PC-3 (cell line): ENCODE measurements around the gene LDLRAP1. TPM values are rescaled to one million over a fixed set of nuclear protein-coding genes. Genes with fewer than 3 reads are reported as not detected.

Source experiments
- ATAC-seq: fragments of 200-7000 bp; cut with Tn5 transposase; 2 replicates; pipeline ENCODE4 v1.9.1; 2020; ENCODE audit warnings: mild to moderate bottlenecking, moderate library complexity
- BruUV-seq: library from RNA; stranded (reverse); fragments of 400-500 nt; replicated peaks from 2 replicates; lab custom pipeline; 2021; lab: Mats Ljungman, UMichigan
- CTCF ChIA-PET: fragments of 300-600 bp; sonication (Branson Sonifier 250); formaldehyde crosslinking; loops from one replicate; lab custom pipeline; 2022; ENCODE audit warnings: antibody characterized with exemption; lab: Charles Lee
- POLR2A ChIA-PET: fragments of 300-600 bp; sonication (Branson Sonifier 250); formaldehyde crosslinking; loops from one replicate; lab custom pipeline; 2022; ENCODE audit warnings: antibody characterized with exemption; ENCODE audit not compliant: unreplicated experiment; lab: Charles Lee
- DNase-seq: peaks from one replicate; pipeline ENCODE4 v3.0.0-alpha.2; 2015
- H2AFZ ChIP-seq: fragments of 300-600 bp; sonication (generic); 2 replicates; pipeline ENCODE4 v1.6.0; 2016; ENCODE audit warnings: antibody characterized with exemption, low read length
- H3F3A ChIP-seq: fragments of 300-600 bp; sonication (generic); one replicate; pipeline ENCODE4 v1.6.0; 2017; ENCODE audit warnings: antibody characterized with exemption, low read length, control low read depth, mild to moderate bottlenecking; ENCODE audit not compliant: unreplicated experiment
- H3K27ac ChIP-seq: fragments of 300-600 bp; sonication (generic); 2 replicates; pipeline ENCODE4 v1.5.1; 2016; ENCODE audit warnings: mild to moderate bottlenecking, low read length
- H3K27me3 ChIP-seq: fragments of 300-600 bp; sonication (generic); 2 replicates; pipeline ENCODE4 v1.6.1; 2016; ENCODE audit warnings: low read length, mixed read lengths
- H3K36me3 ChIP-seq: fragments of 300-600 bp; sonication (generic); 2 replicates; pipeline ENCODE4 v1.6.1; 2016; ENCODE audit warnings: low read depth, mixed run types, low read length, mixed read lengths
- H3K4me1 ChIP-seq: fragments of 300-600 bp; sonication (generic); 2 replicates; pipeline ENCODE4 v1.5.1; 2016; ENCODE audit warnings: low read length; ENCODE audit not compliant: insufficient read depth
- H3K4me2 ChIP-seq: fragments of 300-600 bp; sonication (generic); 2 replicates; pipeline ENCODE4 v1.6.0; 2016; ENCODE audit warnings: low read length
- H3K4me3 ChIP-seq: fragments of 300-600 bp; sonication (generic); 2 replicates; pipeline ENCODE4 v1.5.1; 2016; ENCODE audit warnings: mild to moderate bottlenecking, low read length, mixed read lengths
- H3K79me2 ChIP-seq: fragments of 300-600 bp; sonication (generic); 2 replicates; pipeline ENCODE4 v1.6.1; 2017; ENCODE audit warnings: low read length, mixed read lengths
- H3K9ac ChIP-seq: fragments of 300-600 bp; sonication (generic); 2 replicates; pipeline ENCODE4 v1.6.0; 2016; ENCODE audit warnings: mild to moderate bottlenecking, low read length
- H3K9me2 ChIP-seq: fragments of 300-600 bp; sonication (generic); replicated peaks from 2 replicates; pipeline ENCODE4 v1.6.1; 2016; ENCODE audit warnings: mixed run types, low read length, mixed read lengths
- H3K9me3 ChIP-seq: fragments of 300-600 bp; sonication (generic); 2 replicates; pipeline ENCODE4 v1.6.1; 2016; ENCODE audit warnings: low read length, mixed read lengths
- H4K20me1 ChIP-seq: fragments of 300-600 bp; sonication (generic); 2 replicates; pipeline ENCODE4 v1.6.1; 2016; ENCODE audit warnings: low read length, mixed read lengths
- EZH2 ChIP-seq: fragments of 300-600 bp; sonication (generic); IDR thresholded peaks from one replicate; pipeline ENCODE4 v1.6.1; 2017; ENCODE audit warnings: antibody characterized with exemption, mild to moderate bottlenecking, low read length; ENCODE audit not compliant: unreplicated experiment
- EZH2phosphoT487 ChIP-seq: fragments of 300-600 bp; sonication (generic); IDR thresholded peaks from 2 replicates; pipeline ENCODE4 v1.6.1; 2018; ENCODE audit warnings: mild to moderate bottlenecking, antibody characterized with exemption, low read length, borderline replicate concordance
- intact Hi-C: fragments of 100-400 bp; cut with micrococcal nuclease; formaldehyde crosslinking; loops from 2 replicates; pipeline ENCODE4 v1.9.0; 2023
- total RNA-seq: library from RNA; depleted of rRNA; stranded (reverse); fragments of >200 nt; gene quantifications from 2 replicates; pipeline ENCODE4 v1.2.3, GENCODE V29; 2014
- TF ChIP-seq, protein P1 (sequence below): fragments of 300-600 bp; sonication (generic); conservative IDR thresholded peaks from 2 replicates; pipeline ENCODE4 v1.5.1; 2017; ENCODE audit warnings: antibody characterized with exemption, low read depth, mild to moderate bottlenecking, low read length

LDLRAP1 gene
- total RNA-seq, 1 experiment from 2014 or later = 26.5 TPM

DNA sequence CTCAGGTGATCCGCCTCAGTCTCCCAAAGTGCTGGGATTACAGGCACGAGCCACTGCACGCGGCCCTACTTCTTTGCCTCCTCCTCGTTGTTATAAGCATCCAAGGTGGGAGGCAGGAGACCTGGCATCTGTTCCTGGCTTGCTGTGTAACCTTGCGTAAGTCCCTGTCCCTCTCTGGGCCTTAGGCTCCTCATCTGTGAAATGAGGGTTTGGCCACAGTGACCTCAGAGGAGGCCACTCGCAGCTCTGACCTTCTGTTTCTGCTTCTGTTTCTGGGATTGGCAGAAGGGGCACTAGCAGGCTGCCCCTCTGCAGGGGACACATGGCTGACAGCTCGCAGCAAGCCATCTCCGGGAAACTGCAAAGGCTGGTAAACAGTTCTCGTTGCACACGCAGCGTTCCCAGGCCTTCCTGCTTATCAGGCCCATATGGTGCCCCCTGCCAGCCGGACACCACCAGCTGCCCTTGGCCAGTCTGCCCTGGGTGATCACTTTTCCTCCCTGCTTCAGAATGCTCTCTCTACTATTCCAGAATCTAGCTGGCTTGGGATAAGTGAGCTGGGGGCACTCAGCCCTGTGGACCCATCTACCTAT is 2.6 kb upstream of the LDLRAP1 start:
- intact Hi-C loops = no loop called here
- no peak for ATAC-seq
- no peaks in the 10 kb centered on the region for H3K9me3 ChIP-seq
- H3K9ac ChIP-seq = no peak overlapping the region
- H3K9me2 ChIP-seq = no peaks in the 10 kb centered on the region
- peaks cover 22% of the 10 kb centered on the region for H3K79me2 ChIP-seq
- H2AFZ ChIP-seq = no peak overlapping the region
- no peak overlapping the region for H3K4me2 ChIP-seq
- no peaks in the 10 kb centered on the region for H3K27me3 ChIP-seq
- BruUV-seq = no TSS peak
- H3F3A ChIP-seq = no peaks in the 10 kb centered on the region
- DNase-seq = no peak
- H3K4me1 ChIP-seq = peaks cover 4% of the 10 kb centered on the region; the same call in 1 of the 2 replicates
- peaks cover 7% of the 10 kb centered on the region; the same call in 1 of the 2 replicates for H4K20me1 ChIP-seq
- TF ChIP-seq EZH2 (no peak), EZH2phosphoT487 (no peak)
- TF ChIP-seq, protein P1, sequence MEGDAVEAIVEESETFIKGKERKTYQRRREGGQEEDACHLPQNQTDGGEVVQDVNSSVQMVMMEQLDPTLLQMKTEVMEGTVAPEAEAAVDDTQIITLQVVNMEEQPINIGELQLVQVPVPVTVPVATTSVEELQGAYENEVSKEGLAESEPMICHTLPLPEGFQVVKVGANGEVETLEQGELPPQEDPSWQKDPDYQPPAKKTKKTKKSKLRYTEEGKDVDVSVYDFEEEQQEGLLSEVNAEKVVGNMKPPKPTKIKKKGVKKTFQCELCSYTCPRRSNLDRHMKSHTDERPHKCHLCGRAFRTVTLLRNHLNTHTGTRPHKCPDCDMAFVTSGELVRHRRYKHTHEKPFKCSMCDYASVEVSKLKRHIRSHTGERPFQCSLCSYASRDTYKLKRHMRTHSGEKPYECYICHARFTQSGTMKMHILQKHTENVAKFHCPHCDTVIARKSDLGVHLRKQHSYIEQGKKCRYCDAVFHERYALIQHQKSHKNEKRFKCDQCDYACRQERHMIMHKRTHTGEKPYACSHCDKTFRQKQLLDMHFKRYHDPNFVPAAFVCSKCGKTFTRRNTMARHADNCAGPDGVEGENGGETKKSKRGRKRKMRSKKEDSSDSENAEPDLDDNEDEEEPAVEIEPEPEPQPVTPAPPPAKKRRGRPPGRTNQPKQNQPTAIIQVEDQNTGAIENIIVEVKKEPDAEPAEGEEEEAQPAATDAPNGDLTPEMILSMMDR = no peak
- H3K36me3 ChIP-seq = no peaks in the 10 kb centered on the region
- no peak overlapping the region for H3K27ac ChIP-seq
- POLR2A ChIA-PET = no interaction called here
- no peak overlapping the region for H3K4me3 ChIP-seq
- CTCF ChIA-PET = no interaction called here

DNA sequence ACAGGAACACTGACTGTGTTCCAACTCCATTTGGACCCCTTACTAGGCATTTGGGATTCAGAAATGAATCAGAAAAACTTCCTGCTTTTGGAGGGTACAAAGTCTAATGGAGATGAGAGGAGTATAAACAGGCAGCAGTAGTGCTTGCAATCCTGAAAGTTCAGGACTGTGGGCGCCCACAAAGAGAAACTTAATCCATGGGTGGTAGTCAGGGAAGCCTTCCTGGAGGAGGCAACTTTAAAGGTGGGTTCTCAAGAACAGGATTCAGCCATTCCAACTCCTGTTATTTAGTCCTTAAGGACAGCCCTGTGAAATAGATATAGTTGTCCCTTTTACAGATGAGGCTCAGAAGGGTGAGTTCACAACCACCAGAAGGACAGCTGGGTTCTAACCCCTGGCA is 2.0 kb upstream of the LDLRAP1 start:
- H3K4me1 ChIP-seq = peaks cover 4% of the 10 kb centered on the region; the same call in 1 of the 2 replicates
- no peaks in the 10 kb centered on the region for H3K27me3 ChIP-seq
- TF ChIP-seq EZH2phosphoT487 = no peak
- TF ChIP-seq, protein P1 = no peak
- no peak for TF ChIP-seq EZH2
- H3K36me3 ChIP-seq = no peaks in the 10 kb centered on the region
- no peaks in the 10 kb centered on the region for H3K9me2 ChIP-seq
- no peak overlapping the region for H3K27ac ChIP-seq
- H3K4me3 ChIP-seq = no peak overlapping the region
- H3K9ac ChIP-seq = no peak overlapping the region
- intact Hi-C loops = no loop called here
- H3K4me2 ChIP-seq = no peak overlapping the region
- H3K79me2 ChIP-seq = peaks cover 28% of the 10 kb centered on the region
- DNase-seq (no peak), ATAC-seq (no peak)
- H3K9me3 ChIP-seq = no peaks in the 10 kb centered on the region
- BruUV-seq = no TSS peak
- peaks cover 7% of the 10 kb centered on the region; the same call in 1 of the 2 replicates for H4K20me1 ChIP-seq
- POLR2A ChIA-PET = no interaction called here
- CTCF ChIA-PET = no interaction called here
- no peaks in the 10 kb centered on the region for H3F3A ChIP-seq
- no peak overlapping the region for H2AFZ ChIP-seq

DNA sequence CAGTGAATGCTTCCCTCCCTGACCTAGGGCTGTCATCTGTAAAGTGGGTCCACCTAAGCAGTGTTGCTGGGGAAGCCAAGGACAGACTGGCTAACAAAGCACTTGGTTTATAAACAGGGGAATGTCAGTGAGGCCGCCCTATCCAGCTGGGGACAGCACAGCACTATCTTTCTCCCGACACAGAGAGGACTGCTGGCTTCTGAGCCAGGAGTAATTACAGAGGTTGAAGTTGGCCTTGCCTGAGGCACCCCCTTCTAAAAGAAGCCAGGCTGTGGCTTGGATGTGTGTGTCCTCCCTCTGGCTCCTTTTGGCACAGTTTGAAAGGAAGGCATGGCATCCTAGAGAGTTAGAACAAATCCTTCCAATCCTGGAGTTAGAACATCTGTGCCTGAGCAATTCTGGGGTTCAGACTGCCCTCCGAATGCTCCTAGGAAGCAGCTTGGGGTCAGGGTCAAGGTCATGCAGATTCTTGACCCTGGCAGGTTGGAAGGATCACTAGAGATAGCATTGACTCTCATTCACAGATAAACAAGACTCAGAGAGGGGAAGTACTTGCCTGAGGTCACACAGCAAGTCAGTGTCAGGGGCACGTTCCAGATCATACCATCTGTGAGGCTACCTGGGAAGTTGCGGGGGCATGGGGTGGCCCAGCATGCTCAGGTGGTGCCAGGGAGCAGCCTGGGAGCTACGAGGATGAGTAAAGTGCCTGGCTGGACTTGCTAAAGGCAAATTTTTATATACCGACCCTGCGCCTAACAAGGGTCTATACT is 1.3 kb upstream of the LDLRAP1 start:
- Histone ChIP-seq H3K79me2 (peaks cover 28% of the 10 kb centered on the region), H3K27ac (no peak overlapping the region), H3K9me2 (no peaks in the 10 kb centered on the region), H3F3A (no peaks in the 10 kb centered on the region), H3K27me3 (no peaks in the 10 kb centered on the region), H4K20me1 (peaks cover 7% of the 10 kb centered on the region; the same call in 1 of the 2 replicates), H2AFZ (no peak overlapping the region), H3K4me3 (no peak overlapping the region), H3K4me1 (peaks cover 4% of the 10 kb centered on the region; the same call in 1 of the 2 replicates), H3K9me3 (no peaks in the 10 kb centered on the region), H3K9ac (no peak overlapping the region), H3K36me3 (no peaks in the 10 kb centered on the region), H3K4me2 (no peak overlapping the region)
- ChIA-PET POLR2A (no interaction called here), CTCF (no interaction called here)
- intact Hi-C loops = no loop called here
- no TSS peak for BruUV-seq
- ATAC-seq (no peak), DNase-seq (no peak)
- no peak for TF ChIP-seq EZH2phosphoT487
- no peak for TF ChIP-seq EZH2
- TF ChIP-seq, protein P1 = no peak
